Hepatocyte (in vitro differentiated cells): ENCODE measurements around the gene AKT1. TPM values are rescaled to one million over a fixed set of nuclear protein-coding genes. Genes with fewer than 3 reads are reported as not detected.
A peak's percentile ranks its signal among the peaks of the same experiment; 100 is the strongest.
"Not testable (repeated sequence)": the region's sequence is repeated elsewhere in the genome, so short reads cannot be mapped to it uniquely, and the experiment has no call there.

Experiments
- DNase-seq: peaks from one replicate; pipeline ENCODE4 v3.0.0-alpha.2; 2016; ENCODE audit warnings: low spot score
- H2AFZ ChIP-seq: fragments of 200-600 bp; sonication (generic); 2 replicates; pipeline ENCODE4 v1.6.0; 2016; ENCODE audit warnings: antibody characterized with exemption, mild to moderate bottlenecking
- H3K27ac ChIP-seq: fragments of 200-600 bp; sonication (generic); 2 replicates; pipeline ENCODE4 v1.5.1; 2016; ENCODE audit warnings: mild to moderate bottlenecking
- H3K27me3 ChIP-seq: fragments of 200-600 bp; sonication (generic); 2 replicates; pipeline ENCODE4 v1.6.1; 2016
- H3K36me3 ChIP-seq: fragments of 200-600 bp; sonication (generic); replicated peaks from 2 replicates; pipeline ENCODE4 v1.5.1; 2016; ENCODE audit warnings: low read depth; ENCODE audit not compliant: insufficient read depth
- H3K4me1 ChIP-seq: fragments of 200-600 bp; sonication (generic); 2 replicates; pipeline ENCODE4 v1.5.1; 2016; ENCODE audit warnings: mild to moderate bottlenecking, moderate library complexity; ENCODE audit not compliant: insufficient read depth
- H3K4me2 ChIP-seq: fragments of 200-600 bp; sonication (generic); 2 replicates; pipeline ENCODE4 v1.6.0; 2016
- H3K4me3 ChIP-seq: fragments of 200-600 bp; sonication (generic); 2 replicates; pipeline ENCODE4 v1.5.1; 2016; ENCODE audit warnings: mild to moderate bottlenecking
- H3K79me2 ChIP-seq: fragments of 200-600 bp; sonication (generic); 2 replicates; pipeline ENCODE4 v1.6.0; 2017; ENCODE audit warnings: mild to moderate bottlenecking
- H3K9me2 ChIP-seq: fragments of 200-600 bp; sonication (generic); replicated peaks from 2 replicates; pipeline ENCODE4 v1.6.0; 2017; ENCODE audit warnings: mild to moderate bottlenecking; ENCODE audit not compliant: insufficient read depth
- H3K9me3 ChIP-seq: fragments of 200-600 bp; sonication (generic); 2 replicates; pipeline ENCODE4 v1.5.1; 2016; ENCODE audit warnings: low read depth, mild to moderate bottlenecking
- H4K20me1 ChIP-seq: fragments of 200-600 bp; sonication (generic); 2 replicates; pipeline ENCODE4 v1.6.0; 2016; ENCODE audit warnings: mild to moderate bottlenecking; ENCODE audit not compliant: insufficient read depth, poor library complexity, severe bottlenecking
- CTCF ChIP-seq: fragments of 200-600 bp; sonication (generic); IDR thresholded peaks from 2 replicates; pipeline ENCODE4 v1.5.1; 2016; ENCODE audit warnings: antibody characterized with exemption, mild to moderate bottlenecking; ENCODE audit not compliant: poor library complexity
- EZH2 ChIP-seq: fragments of 200-600 bp; sonication (generic); IDR thresholded peaks from 2 replicates; pipeline ENCODE4 v1.6.1; 2016; ENCODE audit warnings: antibody characterized with exemption, mild to moderate bottlenecking, borderline replicate concordance
- EZH2phosphoT487 ChIP-seq: fragments of 200-600 bp; sonication (generic); IDR thresholded peaks from one replicate; pipeline ENCODE4 v1.6.1; 2018; ENCODE audit warnings: antibody characterized with exemption, mild to moderate bottlenecking, low read depth, moderate library complexity; ENCODE audit not compliant: unreplicated experiment, severe bottlenecking
- WGBS: methylation state at CpG from one replicate; pipeline ENCODE4 v1.1.6; 2016; ENCODE audit warnings: low lambda C conversion rate; ENCODE audit errors: missing lambda C conversion rate; 5-methylcytosine and 5-hydroxymethylcytosine counted together
- polyA plus RNA-seq: library from polyadenylated mRNA; unstranded; fragments of >200 nt; fragmentation: Nextera tagmentation; extraction: Ambion mirVana; gene quantifications from 2 replicates; pipeline ENCODE4 v1.2.1, GENCODE V29; 2016
- total RNA-seq: library from RNA; depleted of rRNA; stranded (reverse); fragments of >200 nt; gene quantifications from 2 replicates; pipeline ENCODE4 v1.2.3, GENCODE V29; 2014

The AKT1 gene
- total and polyA plus RNA-seq, 2 experiments from 2014 or later = 124 to 159 TPM

DNA sequence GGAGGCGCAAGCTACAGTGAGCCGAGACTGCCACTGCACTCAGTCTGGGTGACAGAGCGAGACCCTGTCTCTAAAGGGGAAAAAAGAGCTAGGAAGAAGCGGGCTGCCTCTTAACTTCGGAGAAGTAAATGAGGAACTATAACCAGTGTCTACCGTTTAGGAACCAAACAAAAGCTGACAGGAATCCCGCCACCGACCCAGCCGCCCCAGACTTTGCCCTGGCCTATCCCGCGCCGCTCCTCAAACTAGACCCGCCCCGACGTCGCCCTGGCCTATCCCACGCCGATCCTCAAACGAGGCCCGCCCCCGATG lies 43.2 kb downstream of the AKT1 start:
- no peaks in the 10 kb centered on the region for H3K27me3 ChIP-seq
- peaks cover 31% of the 10 kb centered on the region for H3K4me1 ChIP-seq
- TF ChIP-seq EZH2phosphoT487 (no peak), EZH2 (no peak), CTCF (no peak)
- H3K79me2 ChIP-seq = peaks cover 44% of the 10 kb centered on the region
- peak overlapping the region; percentile 77 for H3K4me2 ChIP-seq
- H2AFZ ChIP-seq = peak overlapping the region; percentile 31
- no peaks in the 10 kb centered on the region for H3K9me3 ChIP-seq
- DNase-seq = no peak
- H4K20me1 ChIP-seq = peaks cover 26% of the 10 kb centered on the region
- no peaks in the 10 kb centered on the region for H3K9me2 ChIP-seq
- H3K27ac ChIP-seq = peak overlapping the region; percentile 76
- WGBS = 37% methylated on average over 6 of the region's 21 CpGs
- H3K36me3 ChIP-seq = no peaks in the 10 kb centered on the region
- no peak overlapping the region for H3K4me3 ChIP-seq

GRCh38 chr14:104751539-104752422 lies 43.8 kb downstream of the AKT1 start:
- Histone ChIP-seq H3K9me2 (no peaks in the 10 kb centered on the region), H3K4me3 (no peak overlapping the region), H3K27me3 (no peaks in the 10 kb centered on the region), H3K9me3 (no peaks in the 10 kb centered on the region), H3K4me1 (peaks cover 35% of the 10 kb centered on the region), H3K36me3 (no peaks in the 10 kb centered on the region), H3K4me2 (peak overlapping the region; percentile 77), H3K79me2 (peaks cover 38% of the 10 kb centered on the region), H2AFZ (peak overlapping the region; percentile 31), H3K27ac (peak overlapping the region; percentile 76), H4K20me1 (peaks cover 26% of the 10 kb centered on the region)
- 91% methylated on average over 80 of the region's 90 CpGs for WGBS
- TF ChIP-seq EZH2phosphoT487 = no peak
- no peak for TF ChIP-seq CTCF
- no peak for TF ChIP-seq EZH2
- DNase-seq = no peak

- not testable (repeated sequence) for H3K4me3 ChIP-seq, DNase-seq, H3K4me2 ChIP-seq, H2AFZ ChIP-seq, H3K27me3 ChIP-seq, H3K9me2 ChIP-seq, H3K27ac ChIP-seq, H3K36me3 ChIP-seq, H3K9me3 ChIP-seq
- 94% methylated on average over 5 of the region's 5 CpGs for WGBS
- peaks cover 35% of the 10 kb centered on the region for H3K4me1 ChIP-seq
- H4K20me1 ChIP-seq = peaks cover 23% of the 10 kb centered on the region
- peaks cover 27% of the 10 kb centered on the region for H3K79me2 ChIP-seq
Measured at GRCh38 chr14:104750753-104751057, 44.8 kb downstream of the AKT1 start.

GRCh38 chr14:104750056-104750752 lies 45.3 kb downstream of the AKT1 start:
- Histone ChIP-seq H3K9me2 (no peaks in the 10 kb centered on the region), H3K4me3 (no peak overlapping the region), H3K9me3 (no peaks in the 10 kb centered on the region), H4K20me1 (peaks cover 18% of the 10 kb centered on the region), H2AFZ (no peak overlapping the region), H3K27ac (peak overlapping the region; percentile 75), H3K4me2 (peak overlapping the region; percentile 6), H3K36me3 (no peaks in the 10 kb centered on the region), H3K79me2 (peaks cover 22% of the 10 kb centered on the region), H3K4me1 (peaks cover 35% of the 10 kb centered on the region), H3K27me3 (no peaks in the 10 kb centered on the region)
- DNase-seq = no peak
- TF ChIP-seq EZH2phosphoT487 = no peak
- no peak for TF ChIP-seq EZH2
- TF ChIP-seq CTCF = no peak
- WGBS = 85% methylated on average over 12 of the region's 12 CpGs
